Calu3 (cell line): ENCODE measurements around the gene LYPLA2. TPM values are rescaled to one million over a fixed set of nuclear protein-coding genes. Genes with fewer than 3 reads are reported as not detected.
A peak's percentile ranks its signal among the peaks of the same experiment; 100 is the strongest.
"Not testable (repeated sequence)": the region's sequence is repeated elsewhere in the genome, so short reads cannot be mapped to it uniquely, and the experiment has no call there.

ENCODE experiments used
- BruUV-seq: library from RNA; stranded (reverse); fragments of 400-500 nt; replicated peaks from 2 replicates; lab custom pipeline; 2021; lab: Mats Ljungman, UMichigan
- CTCF ChIA-PET: fragments of 300-600 bp; sonication (Branson Sonifier 250); formaldehyde crosslinking; loops from one replicate; lab custom pipeline; 2022; ENCODE audit warnings: antibody characterized with exemption; lab: Charles Lee
- DNase-seq: peaks from one replicate; pipeline ENCODE4 v3.0.0; 2022
- H3K27ac Mint-ChIP-seq: one replicate; pipeline ENCODE4 v1.8.0; 2022; ENCODE audit warnings: mixed read lengths; ENCODE audit not compliant: unreplicated experiment
- H3K27me3 Mint-ChIP-seq: one replicate; pipeline ENCODE4 v1.8.0; 2022; ENCODE audit warnings: mixed read lengths; ENCODE audit not compliant: unreplicated experiment
- H3K36me3 Mint-ChIP-seq: one replicate; pipeline ENCODE4 v1.8.0; 2022; ENCODE audit warnings: mild to moderate bottlenecking, moderate library complexity, mixed read lengths; ENCODE audit not compliant: insufficient read depth, unreplicated experiment
- H3K4me1 Mint-ChIP-seq: one replicate; pipeline ENCODE4 v1.8.0; 2022; ENCODE audit warnings: mild to moderate bottlenecking, low read depth, mixed read lengths; ENCODE audit not compliant: unreplicated experiment
- H3K4me3 Mint-ChIP-seq: one replicate; pipeline ENCODE4 v1.8.0; 2022; ENCODE audit warnings: mild to moderate bottlenecking, low read depth, moderate library complexity, mixed read lengths; ENCODE audit not compliant: unreplicated experiment
- H3K9me3 Mint-ChIP-seq: one replicate; pipeline ENCODE4 v1.8.0; 2022; ENCODE audit warnings: low read depth, mixed read lengths; ENCODE audit not compliant: unreplicated experiment
- intact Hi-C: fragments of 100-400 bp; cut with micrococcal nuclease; formaldehyde crosslinking; loops from one replicate; pipeline ENCODE4 v1.10.0; 2022; ENCODE audit not compliant: unreplicated experiment
- total RNA-seq: library from RNA; stranded (reverse); gene quantifications from 2 replicates; pipeline ENCODE4 v1.2.3, GENCODE V29; 2022
- TF ChIP-seq, protein P1 (sequence below): fragments of 200-600 bp; IDR thresholded peaks from one replicate; pipeline ENCODE4 v1.8.0; 2022; ENCODE audit warnings: antibody characterized with exemption; ENCODE audit not compliant: unreplicated experiment

Gene LYPLA2
- total RNA-seq, 1 experiment from 2014 or later: 52.0 TPM

DNA sequence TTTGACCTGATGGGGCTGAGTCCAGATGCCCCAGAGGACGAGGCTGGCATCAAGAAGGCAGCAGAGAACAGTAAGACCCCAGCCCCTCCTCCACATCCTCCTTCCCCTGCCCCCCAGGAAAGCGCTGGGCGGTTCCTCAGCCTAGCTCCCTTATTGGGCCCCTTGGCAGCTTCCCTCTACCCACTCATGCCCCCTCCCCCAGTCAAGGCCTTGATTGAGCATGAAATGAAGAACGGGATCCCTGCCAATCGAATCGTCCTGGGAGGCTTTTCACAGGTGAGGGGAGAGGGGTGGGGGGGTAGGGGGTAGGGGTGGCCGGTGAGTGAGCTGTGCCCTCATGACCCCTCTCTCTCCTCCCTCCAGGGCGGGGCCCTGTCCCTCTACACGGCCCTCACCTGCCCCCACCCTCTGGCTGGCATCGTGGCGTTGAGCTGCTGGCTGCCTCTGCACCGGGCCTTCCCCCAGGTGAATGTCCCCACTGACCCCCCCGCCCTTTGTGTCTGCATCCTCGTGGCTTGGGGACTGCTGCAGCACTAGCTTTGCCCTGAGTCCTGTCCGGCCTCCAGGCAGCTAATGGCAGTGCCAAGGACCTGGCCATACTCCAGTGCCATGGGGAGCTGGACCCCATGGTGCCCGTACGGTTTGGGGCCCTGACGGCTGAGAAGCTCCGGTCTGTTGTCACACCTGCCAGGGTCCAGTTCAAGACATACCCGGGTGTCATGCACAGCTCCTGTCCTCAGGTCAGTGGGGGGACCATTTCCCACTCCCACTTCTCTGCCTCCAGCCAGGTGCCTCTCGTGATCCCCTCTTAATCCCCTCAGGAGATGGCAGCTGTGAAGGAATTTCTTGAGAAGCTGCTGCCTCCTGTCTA is 3.2 kb downstream of the LYPLA2 start:
- Mint-ChIP-seq H3K27ac (peak overlapping the region; percentile 77), H3K4me3 (peak overlapping the region; percentile 99), H3K9me3 (no peaks in the 10 kb centered on the region), H3K36me3 (peaks cover 91% of the 10 kb centered on the region), H3K4me1 (peaks cover 23% of the 10 kb centered on the region), H3K27me3 (no peaks in the 10 kb centered on the region)
- TF ChIP-seq, protein P1, sequence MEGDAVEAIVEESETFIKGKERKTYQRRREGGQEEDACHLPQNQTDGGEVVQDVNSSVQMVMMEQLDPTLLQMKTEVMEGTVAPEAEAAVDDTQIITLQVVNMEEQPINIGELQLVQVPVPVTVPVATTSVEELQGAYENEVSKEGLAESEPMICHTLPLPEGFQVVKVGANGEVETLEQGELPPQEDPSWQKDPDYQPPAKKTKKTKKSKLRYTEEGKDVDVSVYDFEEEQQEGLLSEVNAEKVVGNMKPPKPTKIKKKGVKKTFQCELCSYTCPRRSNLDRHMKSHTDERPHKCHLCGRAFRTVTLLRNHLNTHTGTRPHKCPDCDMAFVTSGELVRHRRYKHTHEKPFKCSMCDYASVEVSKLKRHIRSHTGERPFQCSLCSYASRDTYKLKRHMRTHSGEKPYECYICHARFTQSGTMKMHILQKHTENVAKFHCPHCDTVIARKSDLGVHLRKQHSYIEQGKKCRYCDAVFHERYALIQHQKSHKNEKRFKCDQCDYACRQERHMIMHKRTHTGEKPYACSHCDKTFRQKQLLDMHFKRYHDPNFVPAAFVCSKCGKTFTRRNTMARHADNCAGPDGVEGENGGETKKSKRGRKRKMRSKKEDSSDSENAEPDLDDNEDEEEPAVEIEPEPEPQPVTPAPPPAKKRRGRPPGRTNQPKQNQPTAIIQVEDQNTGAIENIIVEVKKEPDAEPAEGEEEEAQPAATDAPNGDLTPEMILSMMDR: no peak
- intact Hi-C loops: no loop called here
- CTCF ChIA-PET: interaction anchor here (0.7 to 1.0 kb wide), 4 partner anchors 14 to 749 kb away, joined by 3 to 4 read pairs (median 3); no protein-coding TSS in a partner anchor
- BruUV-seq: no TSS peak
- DNase-seq: no peak

- CTCF ChIA-PET: interaction anchor here (0.7 kb wide), 1 partner anchor 748 kb away, joined by 3 read pairs; no protein-coding TSS in a partner anchor
- DNase-seq, intact Hi-C loops, H3K9me3 Mint-ChIP-seq, H3K27me3 Mint-ChIP-seq, H3K4me3 Mint-ChIP-seq: not testable (repeated sequence)
- TSS peak; percentile 18 for BruUV-seq
- peak overlapping the region; percentile 77 for H3K27ac Mint-ChIP-seq
- H3K36me3 Mint-ChIP-seq: peaks cover 95% of the 10 kb centered on the region
- peaks cover 16% of the 10 kb centered on the region for H3K4me1 Mint-ChIP-seq
Measured at GRCh38 chr1:23794732-23795182, 3.8 kb downstream of the LYPLA2 start.

DNA sequence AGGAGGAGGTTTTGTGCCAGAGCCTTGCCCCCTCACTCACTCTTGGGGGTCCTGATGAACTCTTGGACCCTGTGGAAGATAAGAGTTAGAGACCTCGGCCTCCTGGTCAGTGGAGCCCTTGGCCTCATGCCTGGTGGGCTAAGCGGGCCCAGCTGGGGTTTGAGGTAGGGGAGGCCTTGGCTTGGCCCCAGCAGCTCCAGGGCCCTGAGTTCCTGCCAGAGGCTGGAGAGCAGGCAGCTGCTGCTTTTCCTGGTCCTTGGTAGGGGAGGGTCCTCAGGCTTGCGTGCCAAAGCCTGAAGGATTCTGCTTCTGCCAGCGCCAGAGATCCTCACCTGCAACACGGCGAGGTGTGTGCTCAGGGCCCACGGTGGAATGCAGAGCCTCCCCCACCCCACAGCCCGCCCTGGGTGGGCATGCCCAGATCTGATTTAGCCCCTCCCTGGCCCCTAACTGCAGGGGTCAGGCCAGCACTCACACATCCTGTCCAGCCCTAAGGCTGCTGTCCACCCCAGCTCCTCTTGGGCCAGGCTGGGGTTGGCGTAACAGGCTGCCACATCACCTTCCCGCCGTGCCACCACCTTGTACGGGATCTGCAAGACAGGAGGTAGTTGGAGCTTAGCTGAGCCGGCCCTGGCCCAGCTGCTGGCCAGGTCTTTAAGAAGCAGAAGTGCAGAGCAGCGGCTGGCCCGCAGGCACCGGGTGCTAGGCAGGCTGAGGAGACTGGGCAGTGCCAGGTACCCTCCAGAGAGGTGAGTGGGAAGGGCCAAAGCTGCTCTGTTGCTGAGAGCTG is 4.9 kb downstream of the LYPLA2 start:
- H3K27ac Mint-ChIP-seq: peak overlapping the region; percentile 52
- peaks cover 96% of the 10 kb centered on the region for H3K36me3 Mint-ChIP-seq
- H3K9me3 Mint-ChIP-seq: no peaks in the 10 kb centered on the region
- no peaks in the 10 kb centered on the region for H3K27me3 Mint-ChIP-seq
- H3K4me1 Mint-ChIP-seq: peaks cover 8% of the 10 kb centered on the region
- TF ChIP-seq, protein P1: no peak
- CTCF ChIA-PET: no interaction called here
- no peak for DNase-seq
- no peak overlapping the region for H3K4me3 Mint-ChIP-seq
- BruUV-seq: no TSS peak
- intact Hi-C loops: no loop called here

DNA sequence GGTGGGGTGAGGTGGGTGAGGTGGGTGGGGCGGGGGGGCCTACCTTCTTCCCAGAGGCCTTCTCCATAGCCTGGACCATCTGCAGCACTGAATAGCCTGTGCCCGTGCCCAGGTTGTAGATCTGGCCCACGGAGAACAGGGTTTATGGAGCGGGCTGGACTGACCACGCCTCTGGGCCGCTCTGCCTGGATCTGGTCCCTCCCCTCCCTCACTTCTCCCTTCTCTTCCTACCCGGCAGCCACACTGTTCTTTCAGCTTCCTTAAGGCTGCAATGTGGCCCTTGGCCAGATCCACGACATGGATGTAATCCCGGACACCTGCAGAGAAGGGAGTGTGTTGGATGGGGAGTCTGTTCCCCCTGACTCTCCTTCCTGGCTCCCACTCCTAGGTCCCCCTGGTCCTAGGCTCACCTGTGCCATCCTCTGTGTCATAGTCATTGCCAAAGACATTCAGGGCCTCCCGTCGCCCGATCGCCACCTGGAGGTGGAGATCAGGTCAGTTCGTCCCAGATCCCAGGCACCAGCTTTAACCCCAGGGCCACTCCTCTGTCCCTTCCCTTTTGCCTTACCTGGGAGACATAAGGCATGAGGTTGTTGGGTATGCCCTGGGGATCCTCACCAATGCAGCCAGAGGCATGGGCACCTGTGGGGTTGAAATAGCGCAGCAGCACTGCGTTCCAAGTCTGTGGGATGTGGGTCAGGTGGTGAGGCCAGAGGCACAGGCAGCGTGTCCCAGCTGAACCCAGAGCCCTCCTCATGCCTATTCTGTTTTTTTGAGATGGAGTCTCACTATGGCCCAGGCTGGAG is 5.7 kb downstream of the LYPLA2 start:
- no TSS peak for BruUV-seq
- Mint-ChIP-seq H3K4me3 (no peak overlapping the region), H3K4me1 (peaks cover 3% of the 10 kb centered on the region), H3K27me3 (no peaks in the 10 kb centered on the region), H3K9me3 (no peaks in the 10 kb centered on the region), H3K36me3 (peaks cover 95% of the 10 kb centered on the region), H3K27ac (peak overlapping the region; percentile 52)
- TF ChIP-seq, protein P1: no peak
- CTCF ChIA-PET: no interaction called here
- DNase-seq: no peak
- intact Hi-C loops: no loop called here
